HG03571 (cell line): Measurements from ENCODE around the gene PCDHB16.
"Not testable (repeated sequence)": the region's sequence is repeated elsewhere in the genome, so short reads cannot be mapped to it uniquely, and the experiment has no call there.

Experiments
- ATAC-seq: cut with Tn5 transposase; IDR thresholded peaks from one replicate; pipeline ENCODE4 v1.9.1; 2021; ENCODE audit not compliant: unreplicated experiment

PCDHB16 gene

GRCh38 chr5:141180313-141180712, 1.9 kb upstream of the PCDHB16 start:
- no peak for ATAC-seq

DNA sequence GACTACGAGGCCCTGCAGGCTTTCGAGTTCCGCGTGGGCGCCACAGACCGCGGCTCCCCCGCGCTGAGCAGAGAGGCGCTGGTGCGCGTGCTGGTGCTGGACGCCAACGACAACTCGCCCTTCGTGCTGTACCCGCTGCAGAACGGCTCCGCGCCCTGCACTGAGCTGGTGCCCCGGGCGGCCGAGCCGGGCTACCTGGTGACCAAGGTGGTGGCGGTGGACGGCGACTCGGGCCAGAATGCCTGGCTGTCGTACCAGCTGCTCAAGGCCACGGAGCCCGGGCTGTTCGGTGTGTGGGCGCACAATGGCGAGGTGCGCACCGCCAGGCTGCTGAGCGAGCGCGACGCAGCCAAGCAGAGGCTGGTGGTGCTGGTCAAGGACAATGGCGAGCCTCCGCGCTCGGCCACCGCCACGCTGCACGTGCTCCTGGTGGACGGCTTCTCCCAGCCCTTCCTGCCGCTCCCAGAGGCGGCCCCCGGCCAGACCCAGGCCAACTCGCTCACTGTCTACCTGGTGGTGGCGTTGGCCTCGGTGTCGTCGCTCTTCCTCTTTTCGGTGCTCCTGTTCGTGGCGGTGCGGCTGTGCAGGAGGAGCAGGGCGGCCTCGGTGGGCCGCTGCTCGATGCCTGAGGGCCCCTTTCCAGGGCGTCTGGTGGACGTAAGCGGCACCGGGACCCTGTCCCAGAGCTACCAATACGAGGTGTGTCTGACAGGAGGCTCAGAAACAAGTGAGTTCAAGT, 2.1 kb downstream of the PCDHB16 start:
- ATAC-seq: not testable (repeated sequence)

GRCh38 chr5:141186897-141187512, 4.8 kb downstream of the PCDHB16 start, which contains the start of gene PCDHB9:
Gene PCDHB9, plus strand, starts transcription at chr5:141187161. Its CDS starts 158 bp downstream, at chr5:141187319.
- no peak for ATAC-seq

DNA sequence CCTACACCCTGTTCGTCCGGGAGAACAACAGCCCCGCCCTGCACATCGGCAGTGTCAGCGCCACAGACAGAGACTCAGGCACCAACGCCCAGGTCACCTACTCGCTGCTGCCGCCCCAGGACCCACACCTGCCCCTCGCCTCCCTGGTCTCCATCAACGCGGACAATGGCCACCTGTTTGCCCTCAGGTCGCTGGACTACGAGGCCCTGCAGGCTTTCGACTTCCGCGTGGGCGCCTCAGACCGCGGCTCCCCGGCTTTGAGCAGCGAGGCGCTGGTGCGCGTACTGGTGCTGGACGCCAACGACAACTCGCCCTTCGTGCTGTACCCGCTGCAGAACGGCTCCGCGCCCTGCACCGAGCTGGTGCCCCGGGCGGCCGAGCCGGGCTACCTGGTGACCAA, 6.5 kb downstream of the PCDHB16 start:
- ATAC-seq: not testable (repeated sequence)

- not testable (repeated sequence) for ATAC-seq
Observed at GRCh38 chr5:141189131-141189530, 6.9 kb downstream of the PCDHB16 start.

DNA sequence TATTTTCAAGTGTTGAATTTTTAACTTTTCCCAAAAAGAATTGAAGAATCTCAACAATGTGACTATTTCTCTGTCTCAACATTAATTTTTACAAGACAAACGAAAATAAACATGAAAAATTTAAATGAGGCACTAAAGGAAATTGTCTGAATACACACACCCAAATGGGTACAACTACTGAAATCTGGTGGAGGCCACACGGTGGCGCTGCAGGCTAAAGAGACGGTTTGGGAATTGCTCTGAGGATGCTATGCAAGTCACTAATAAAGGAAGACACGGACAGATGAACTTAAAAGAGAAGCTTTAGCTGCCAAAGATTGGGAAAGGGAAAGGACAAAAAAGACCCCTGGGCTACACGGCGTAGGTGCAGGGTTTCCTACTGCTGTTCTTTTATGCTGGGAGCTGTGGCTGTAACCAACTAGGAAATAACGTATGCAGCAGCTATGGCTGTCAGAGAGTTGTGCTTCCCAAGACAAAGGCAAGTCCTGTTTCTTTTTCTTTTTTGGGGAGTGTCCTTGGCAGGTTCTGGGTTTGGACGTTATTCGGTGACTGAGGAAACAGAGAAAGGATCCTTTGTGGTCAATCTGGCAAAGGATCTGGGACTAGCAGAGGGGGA, 10.0 kb downstream of the PCDHB16 start, which contains the start of gene PCDHB10:
TSS of gene PCDHB10 (plus strand) at position 244 of the 616 bp plus-strand sequence. CDS start at position 444, 200 bp downstream.
- ATAC-seq: no peak

GRCh38 chr5:141194332-141194731, 12.1 kb downstream of the PCDHB16 start:
- ATAC-seq: not testable (repeated sequence)

DNA sequence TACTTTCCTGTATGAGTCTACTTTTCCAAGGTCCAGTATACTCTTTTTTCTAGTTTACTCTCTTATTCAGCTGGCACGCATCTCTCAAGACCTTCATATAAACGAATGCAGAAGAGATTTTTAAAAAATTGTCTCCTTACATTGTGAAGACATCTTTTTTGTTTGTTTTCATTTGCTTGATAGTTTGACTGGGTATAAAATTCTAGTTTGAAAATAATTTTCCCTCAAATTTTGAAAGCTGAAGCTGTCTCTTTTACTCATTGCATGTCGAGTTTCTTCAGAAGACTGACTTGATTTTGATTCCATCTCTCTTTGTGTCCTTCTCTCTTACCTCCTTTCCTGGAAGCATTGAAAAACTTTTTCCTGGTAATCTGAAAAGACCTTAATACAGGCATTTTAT, 14.2 kb downstream of the PCDHB16 start:
- no peak for ATAC-seq

- ATAC-seq: no peak
Observed at GRCh38 chr5:141199359-141200235, 17.4 kb downstream of the PCDHB16 start, which contains the start of gene PCDHB11. Gene PCDHB11, plus strand, starts transcription at chr5:141199627. Its CDS starts 148 bp downstream, at chr5:141199775.

- not testable (repeated sequence) for ATAC-seq
Observed at GRCh38 chr5:141201126-141201525, 18.9 kb downstream of the PCDHB16 start.

DNA sequence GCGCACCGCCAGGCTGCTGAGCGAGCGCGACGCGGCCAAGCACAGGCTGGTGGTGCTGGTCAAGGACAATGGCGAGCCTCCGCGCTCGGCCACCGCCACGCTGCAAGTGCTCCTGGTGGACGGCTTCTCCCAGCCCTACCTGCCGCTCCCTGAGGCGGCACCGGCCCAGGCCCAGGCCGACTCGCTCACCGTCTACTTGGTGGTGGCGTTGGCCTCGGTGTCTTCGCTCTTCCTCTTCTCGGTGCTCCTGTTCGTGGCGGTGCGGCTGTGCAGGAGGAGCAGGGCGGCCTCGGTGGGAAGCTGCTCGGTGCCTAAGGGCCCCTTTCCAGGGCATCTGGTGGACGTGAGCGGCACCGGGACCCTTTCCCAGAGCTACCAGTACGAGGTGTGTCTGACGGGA, 19.5 kb downstream of the PCDHB16 start:
- not testable (repeated sequence) for ATAC-seq

DNA sequence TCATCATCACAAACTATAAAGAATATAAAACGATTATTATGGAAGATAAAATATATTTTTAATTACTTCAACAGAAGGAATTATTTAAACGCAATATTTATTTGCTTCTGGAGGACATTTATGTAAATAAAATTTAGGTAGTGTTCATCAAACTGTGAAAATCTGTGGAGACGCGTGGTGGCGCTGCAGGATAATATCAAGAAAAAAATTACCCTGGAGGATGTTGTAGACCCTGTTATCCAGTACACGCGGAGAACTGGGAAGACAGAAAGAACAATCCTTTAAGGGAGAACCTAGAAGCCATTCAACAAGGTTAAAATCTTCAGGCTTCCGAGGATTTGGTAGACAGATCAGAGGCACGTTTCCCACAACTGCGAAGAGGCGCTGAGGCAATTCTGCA, 26.3 kb downstream of the PCDHB16 start, which contains the start of gene PCDHB12:
TSS of gene PCDHB12 (plus strand) at position 242 of the 400 bp plus-strand sequence. CDS start 189 bp downstream, outside the sequence.
- ATAC-seq: no peak

DNA sequence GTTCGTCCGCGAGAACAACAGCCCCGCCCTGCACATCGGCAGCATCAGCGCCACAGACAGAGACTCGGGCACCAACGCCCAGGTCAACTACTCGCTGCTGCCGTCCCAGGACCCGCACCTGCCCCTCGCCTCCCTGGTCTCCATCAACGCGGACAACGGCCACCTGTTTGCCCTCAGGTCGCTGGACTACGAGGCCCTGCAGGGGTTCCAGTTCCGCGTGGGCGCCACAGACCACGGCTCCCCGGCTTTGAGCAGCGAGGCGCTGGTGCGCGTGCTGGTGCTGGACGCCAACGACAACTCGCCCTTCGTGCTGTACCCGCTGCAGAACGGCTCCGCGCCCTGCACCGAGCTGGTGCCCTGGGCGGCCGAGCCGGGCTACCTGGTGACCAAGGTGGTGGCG, 28.1 kb downstream of the PCDHB16 start:
- not testable (repeated sequence) for ATAC-seq

DNA sequence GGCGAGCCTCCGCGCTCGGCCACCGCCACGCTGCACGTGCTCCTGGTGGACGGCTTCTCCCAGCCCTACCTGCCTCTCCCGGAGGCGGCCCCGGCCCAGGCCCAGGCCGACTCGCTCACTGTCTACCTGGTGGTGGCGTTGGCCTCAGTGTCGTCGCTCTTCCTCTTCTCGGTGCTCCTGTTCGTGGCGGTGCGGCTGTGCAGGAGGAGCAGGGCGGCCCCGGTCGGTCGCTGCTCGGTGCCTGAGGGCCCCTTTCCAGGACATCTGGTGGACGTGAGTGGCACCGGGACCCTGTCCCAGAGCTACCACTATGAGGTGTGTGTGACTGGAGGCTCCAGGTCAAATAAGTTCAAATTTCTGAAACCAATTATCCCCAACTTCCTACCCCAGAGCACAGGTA, 28.7 kb downstream of the PCDHB16 start:
- not testable (repeated sequence) for ATAC-seq

- not testable (repeated sequence) for ATAC-seq
Observed at GRCh38 chr5:141213656-141214339, 31.6 kb downstream of the PCDHB16 start, which contains the start of gene PCDHB13. Gene PCDHB13, plus strand, starts transcription at chr5:141213919. Its CDS starts 205 bp downstream, at chr5:141214124.

- ATAC-seq: not testable (repeated sequence)
Observed at GRCh38 chr5:141214583-141214982, 32.4 kb downstream of the PCDHB16 start.

DNA sequence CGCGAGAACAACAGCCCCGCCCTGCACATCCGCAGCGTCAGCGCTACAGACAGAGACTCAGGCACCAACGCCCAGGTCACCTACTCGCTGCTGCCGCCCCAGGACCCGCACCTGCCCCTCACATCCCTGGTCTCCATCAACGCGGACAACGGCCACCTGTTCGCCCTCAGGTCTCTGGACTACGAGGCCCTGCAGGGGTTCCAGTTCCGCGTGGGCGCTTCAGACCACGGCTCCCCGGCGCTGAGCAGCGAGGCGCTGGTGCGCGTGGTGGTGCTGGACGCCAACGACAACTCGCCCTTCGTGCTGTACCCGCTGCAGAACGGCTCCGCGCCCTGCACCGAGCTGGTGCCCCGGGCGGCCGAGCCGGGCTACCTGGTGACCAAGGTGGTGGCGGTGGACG, 33.3 kb downstream of the PCDHB16 start:
- not testable (repeated sequence) for ATAC-seq

DNA sequence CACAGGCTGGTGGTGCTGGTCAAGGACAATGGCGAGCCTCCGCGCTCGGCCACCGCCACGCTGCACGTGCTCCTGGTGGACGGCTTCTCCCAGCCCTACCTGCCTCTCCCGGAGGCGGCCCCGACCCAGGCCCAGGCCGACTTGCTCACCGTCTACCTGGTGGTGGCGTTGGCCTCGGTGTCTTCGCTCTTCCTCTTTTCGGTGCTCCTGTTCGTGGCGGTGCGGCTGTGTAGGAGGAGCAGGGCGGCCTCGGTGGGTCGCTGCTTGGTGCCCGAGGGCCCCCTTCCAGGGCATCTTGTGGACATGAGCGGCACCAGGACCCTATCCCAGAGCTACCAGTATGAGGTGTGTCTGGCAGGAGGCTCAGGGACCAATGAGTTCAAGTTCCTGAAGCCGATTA, 33.8 kb downstream of the PCDHB16 start:
- ATAC-seq: not testable (repeated sequence)

DNA sequence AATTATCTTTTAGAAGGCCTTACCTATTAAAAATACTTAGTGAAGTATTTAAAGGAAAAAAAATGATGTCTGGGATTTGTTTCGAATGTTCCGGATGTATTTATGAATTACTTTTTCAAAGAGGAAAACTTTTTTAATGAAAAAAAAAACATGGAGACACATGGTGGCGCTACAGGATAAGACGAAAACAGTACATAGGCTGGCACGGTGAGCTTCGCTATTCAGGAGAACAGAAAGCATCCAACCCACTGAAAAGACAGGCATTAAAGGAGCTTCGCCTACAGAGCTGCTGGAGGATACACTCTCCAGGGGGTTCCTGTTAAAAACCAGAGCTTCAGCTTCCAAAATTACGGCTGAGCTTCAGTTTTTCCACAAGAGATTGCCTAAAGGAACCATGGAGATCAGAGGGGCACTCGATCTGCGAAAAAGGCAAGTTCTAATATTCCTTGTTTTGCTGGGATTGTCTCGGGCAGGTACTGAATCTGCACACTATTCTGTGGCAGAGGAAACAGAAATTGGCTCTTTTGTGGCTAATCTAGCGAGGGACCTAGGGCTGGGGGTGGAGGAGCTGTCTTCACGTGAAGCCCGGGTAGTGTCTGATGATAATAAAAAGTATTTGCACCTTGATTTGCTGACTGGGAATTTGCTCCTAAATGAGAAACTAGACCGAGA, 41.1 kb downstream of the PCDHB16 start, which contains the start of gene PCDHB14:
TSS of gene PCDHB14 (plus strand) at position 232 of the 672 bp plus-strand sequence. CDS start at position 395, 163 bp downstream.
- no peak for ATAC-seq
